Stimulated activated CD4-positive, alpha-beta T cell treated with anti-CD3 and anti-CD28 coated beads, Interleukin-12 subunit alpha, Interleukin-12 subunit beta, amount 100 ng/mL, for 24 hours (primary cell): Measurements from ENCODE around the gene LIN37.
A peak's percentile ranks its signal among the peaks of the same experiment; 100 is the strongest.
"Not testable (repeated sequence)": the region's sequence is repeated elsewhere in the genome, so short reads cannot be mapped to it uniquely, and the experiment has no call there.

ENCODE experiments used
- DNase-seq, 2 experiments: peaks; one replicate each; pipeline ENCODE4 v3.0.0-alpha.2; 2020; ENCODE audit warnings: low read depth in 2 of 2

LIN37 gene

DNA sequence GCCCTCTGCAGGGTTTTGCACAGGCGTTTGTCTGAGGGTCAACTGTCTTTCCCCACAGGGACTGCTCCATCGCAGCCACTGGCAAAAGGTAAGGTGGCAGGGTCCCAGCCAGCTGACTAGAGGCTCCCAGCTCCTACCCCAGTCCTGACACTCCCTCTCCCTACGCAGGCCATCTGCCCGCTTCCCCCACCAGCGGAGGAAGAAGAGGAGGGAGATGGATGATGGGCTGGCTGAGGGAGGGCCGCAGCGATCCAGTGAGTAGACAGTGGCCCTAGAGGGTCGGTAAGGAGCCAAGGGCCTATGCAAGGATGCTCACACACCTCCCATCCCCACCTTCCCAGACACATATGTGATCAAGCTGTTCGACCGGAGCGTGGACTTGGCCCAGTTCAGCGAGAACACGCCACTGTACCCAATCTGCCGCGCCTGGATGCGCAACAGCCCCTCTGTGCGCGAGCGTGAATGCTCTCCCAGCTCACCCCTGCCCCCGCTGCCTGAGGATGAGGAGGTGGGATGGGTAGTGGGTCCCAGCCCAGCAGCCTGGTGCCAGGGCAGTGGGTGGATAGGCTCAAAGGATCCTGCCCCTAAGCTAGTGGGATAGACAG is 4.5 kb downstream of the LIN37 start:
- DNase-seq = no peak

DNA sequence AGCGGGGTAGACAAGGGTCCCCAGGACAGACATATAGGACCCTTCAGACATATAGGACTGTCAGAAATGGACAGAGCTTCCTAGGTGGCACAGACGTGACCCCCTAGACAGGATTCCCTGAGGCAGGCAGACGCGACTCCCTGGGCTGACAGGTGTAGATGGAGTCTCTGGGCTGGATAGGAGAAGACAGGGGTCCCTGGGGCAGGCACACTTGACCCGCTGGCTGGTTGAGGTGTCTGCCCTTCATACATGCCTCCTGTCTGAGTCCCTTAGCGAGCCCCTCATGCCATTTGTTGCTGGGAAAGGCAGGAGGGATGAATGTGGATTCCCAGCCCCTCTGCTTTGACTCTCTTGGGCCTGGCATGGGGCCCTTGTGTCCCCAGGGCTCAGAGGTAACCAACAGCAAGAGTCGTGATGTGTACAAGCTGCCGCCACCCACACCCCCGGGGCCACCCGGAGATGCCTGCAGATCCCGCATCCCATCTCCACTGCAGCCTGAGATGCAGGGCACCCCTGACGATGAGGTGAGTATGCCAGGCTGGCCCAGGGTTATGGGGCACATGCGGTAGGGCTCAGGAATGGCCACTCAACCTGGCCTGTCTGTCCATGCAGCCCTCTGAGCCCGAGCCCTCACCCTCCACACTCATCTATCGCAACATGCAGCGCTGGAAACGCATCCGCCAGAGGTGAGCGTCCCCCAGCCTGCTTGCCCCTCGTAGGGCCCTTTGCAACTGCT is 5.4 kb downstream of the LIN37 start:
- no peak for DNase-seq

DNA sequence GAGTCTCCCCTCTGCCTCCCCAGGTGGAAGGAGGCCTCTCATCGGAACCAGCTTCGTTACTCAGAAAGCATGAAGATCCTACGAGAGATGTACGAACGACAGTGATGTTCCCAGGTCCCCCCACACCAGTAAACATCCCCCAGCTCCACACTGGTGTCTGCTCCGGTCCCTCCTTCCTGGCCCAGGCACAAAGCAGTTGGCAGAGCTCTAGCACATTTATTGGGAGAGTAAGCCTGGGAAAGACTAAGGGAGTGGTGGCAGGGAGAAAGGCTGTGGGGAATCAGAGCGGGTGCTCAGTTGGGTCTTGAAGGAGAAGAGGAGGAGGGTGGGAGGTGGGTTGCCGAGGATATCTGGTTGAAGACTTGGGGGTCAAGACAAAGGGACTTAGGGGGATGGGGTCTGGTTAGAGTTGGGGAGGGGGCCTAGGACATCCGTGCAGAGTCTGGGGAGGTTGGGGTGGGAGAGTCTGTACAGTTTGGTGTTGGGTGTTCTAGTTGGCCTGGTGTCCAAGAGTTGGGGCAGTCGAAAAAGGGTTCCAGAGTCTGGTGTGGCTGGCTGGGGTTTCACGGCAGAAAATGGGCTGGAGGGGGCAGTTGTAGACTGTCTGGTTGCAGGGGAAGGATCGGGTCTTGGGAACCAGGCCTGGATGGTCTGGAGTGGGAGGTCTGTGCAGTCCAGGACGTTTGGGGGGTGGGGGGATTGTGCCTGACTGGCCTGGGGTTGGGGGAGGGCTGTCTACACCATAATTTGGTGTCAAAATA is 6.2 kb downstream of the LIN37 start:
- DNase-seq = no peak

DNA sequence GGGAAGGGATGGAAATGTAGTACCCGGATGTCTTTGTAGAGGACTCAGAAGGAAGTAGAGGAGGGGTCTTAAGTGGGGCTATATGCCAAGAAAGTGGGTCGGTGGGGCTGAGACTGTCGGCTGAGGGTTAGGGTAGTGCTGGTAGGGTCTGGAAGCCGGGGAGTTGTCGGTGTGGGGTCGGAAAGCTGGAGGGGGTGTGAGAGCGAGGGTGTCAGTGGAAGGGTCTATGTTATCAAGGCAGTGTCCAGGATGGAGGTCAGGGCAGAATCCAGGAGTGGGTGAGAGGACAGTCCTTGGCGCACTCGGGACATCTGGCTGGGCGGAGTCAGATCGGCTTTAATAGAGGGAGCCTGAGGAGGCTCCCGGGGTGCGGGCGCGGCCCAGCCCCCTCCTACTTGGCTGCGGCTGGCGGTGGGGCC is 6.8 kb downstream of the LIN37 start:
- no peak for DNase-seq

DNA sequence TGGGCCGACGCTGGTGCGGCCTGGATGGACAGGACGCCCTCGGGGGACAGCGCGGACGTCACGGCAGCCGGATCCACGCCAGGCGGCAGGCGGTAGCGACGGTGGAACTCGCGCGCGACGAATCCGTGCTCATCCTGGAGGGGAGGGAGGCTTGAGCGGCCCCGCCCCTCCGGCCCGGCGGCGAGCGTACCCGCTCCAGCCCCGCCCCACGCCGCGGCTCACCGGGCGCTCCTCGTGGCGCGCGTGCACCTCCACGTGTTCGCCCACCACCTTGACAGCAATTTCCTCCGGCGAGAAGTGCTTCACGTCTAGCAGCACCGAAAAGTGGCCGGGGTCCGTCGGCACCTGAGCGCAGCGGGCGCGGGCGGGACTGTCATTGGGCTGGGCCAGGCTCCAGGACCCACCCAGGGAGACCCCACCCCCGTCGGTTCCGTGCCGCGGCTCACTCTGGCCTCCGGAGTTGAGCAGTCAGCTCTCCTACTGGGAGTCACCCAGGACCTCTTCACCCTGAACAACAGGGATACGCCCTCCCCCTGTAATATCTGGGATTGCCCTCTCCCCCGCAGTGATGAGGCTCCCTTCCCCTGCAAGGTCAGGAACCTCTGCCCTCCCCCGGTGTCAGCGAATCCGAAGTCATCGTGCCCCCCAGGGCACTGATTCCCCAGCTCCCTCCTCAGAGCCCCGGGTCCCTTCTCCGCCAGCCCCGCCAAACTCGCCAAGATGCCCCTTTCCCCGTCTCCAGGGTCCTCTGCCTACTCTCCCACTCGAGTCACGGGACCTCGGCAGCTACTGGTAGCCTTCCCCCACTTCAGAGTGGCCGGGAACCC is 7.4 kb downstream of the LIN37 start:
- no peak for DNase-seq

DNA sequence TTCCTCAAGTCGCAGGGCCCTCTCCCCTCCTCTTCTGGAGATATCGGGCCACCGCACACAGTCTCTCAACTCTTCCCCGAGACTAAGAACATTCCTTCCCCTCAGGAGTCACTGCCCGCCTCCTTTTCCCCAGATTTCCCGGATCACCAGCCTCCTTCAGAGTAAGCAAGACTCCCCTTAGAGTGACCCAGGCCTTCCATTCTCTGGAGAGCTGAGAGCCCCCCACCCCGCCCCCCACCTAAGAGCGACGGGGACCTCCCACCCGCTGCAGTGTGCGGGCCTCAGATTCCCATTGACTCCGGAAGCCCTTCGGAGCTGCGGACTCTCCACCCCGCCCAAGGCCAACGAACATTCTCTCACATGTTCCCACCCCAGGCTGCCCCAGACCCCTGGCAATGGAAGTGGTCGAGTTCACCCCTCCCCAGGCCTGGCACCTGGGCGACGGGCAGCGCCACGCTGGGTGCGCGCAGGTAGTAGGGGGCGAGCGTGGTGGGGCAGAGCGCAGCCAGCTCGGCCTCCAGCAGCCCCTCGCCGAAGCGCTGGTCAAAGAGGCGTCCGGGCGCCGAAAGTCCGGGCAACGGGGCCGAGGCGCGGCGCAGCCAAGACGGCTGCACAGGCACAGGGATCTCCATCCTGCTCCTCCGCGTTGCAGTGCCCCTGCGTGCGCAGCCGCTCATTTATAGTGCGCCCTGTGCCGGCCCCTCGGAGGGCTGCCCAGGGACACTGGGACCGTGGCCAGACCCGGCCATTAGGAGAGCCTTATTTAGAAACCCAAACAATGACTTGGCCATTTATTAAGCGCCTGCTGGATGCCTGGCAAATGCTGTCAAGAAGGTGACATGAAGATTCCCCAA is 8.2 kb downstream of the LIN37 start, which contains the start of gene HSPB6:
TSS of gene HSPB6 (minus strand) at position 653 of the 854 bp plus-strand sequence. CDS start at position 632, 21 bp downstream.
- no peak for DNase-seq

DNA sequence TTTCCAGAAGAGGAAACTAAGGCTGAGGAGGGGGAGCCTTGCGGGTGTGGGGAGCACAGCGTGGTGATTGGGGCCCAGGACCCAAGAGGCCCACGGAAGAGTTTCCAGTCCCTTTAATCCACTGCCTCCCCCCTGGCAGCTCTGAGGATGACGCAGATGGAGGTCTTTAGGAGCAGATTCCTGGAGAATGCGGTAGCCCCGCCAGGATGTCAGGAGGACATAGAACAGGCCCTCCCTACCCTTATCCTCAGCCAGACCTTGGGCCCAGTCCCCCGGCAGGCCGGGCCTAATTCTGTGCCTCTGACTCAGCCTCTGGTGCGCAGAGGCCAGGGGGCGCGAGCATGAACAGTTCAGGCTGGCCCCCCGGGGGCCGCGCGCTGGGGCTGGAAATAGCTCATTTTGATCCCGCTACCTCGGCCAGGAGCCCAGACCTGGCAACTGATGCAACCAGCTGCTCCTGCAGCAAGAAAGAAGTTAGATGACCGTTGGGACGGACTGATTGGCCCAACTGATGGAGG is 8.9 kb downstream of the LIN37 start:
- DNase-seq = no peak

DNA sequence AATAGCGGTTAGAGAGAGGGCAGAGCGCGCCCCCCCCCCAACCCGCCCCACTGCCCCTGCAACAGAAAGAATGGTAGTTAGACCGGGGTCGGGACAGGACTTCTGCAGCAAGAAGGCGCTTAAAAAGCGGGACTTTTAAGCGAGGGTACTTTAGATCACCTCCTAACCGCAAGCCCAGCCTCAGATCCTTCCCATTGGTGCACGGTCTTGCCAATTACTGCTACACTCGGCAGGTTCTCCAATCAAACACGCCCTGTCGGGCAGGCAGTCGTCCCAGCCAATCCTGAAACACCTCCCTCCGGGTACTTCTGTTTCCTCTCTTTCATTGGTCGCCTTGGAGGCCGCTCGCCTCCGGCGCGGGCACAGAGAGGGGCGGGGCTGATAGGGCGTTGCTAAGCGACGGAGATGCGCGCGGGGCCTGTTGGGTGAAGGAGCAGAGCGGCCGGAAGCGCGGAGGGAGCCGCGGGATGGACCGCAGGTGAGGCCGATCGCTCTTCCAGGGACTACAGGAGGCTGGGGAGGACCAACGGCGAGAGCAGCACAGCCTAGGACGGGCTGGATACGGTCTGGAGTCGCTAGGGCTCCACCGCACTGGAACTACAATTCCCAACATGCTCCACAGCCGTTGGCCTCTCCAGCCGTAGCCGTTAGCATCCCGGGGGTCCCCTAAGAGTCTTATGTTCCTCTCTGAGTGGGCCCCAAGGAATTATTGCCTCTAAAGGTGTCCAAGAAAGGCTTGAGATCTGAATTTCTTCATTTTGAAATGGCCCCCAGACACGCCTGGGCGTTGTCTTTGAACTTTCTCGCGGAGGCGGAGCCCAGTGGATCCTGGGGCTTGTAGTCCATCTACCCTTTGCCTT is 9.6 kb downstream of the LIN37 start, which contains the start of gene PROSER3:
TSS of gene PROSER3 (plus strand) at position 428 of the 860 bp plus-strand sequence. CDS start at position 468, 40 bp downstream.
- DNase-seq = peak; percentile 96 to 98

DNA sequence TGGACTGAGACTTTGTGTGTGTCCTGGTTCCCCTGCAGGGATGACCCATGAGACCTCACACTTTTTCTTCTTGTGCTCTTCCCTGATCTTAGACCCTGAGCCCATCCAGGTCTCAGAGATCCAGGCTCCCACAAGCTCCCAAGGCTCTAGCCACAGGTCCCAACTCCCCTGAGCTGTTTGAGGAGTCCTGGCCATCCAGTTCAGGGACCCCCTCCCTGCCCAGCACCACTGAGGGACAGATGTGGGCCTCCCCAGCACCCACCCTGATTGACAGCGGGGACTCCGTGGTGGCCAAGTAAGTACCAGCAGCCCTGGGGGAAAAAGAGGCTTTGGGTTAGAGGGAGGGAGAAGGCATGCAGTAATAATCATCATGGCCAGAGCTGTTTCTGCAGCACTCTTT is 11.3 kb downstream of the LIN37 start:
- DNase-seq = no peak

DNA sequence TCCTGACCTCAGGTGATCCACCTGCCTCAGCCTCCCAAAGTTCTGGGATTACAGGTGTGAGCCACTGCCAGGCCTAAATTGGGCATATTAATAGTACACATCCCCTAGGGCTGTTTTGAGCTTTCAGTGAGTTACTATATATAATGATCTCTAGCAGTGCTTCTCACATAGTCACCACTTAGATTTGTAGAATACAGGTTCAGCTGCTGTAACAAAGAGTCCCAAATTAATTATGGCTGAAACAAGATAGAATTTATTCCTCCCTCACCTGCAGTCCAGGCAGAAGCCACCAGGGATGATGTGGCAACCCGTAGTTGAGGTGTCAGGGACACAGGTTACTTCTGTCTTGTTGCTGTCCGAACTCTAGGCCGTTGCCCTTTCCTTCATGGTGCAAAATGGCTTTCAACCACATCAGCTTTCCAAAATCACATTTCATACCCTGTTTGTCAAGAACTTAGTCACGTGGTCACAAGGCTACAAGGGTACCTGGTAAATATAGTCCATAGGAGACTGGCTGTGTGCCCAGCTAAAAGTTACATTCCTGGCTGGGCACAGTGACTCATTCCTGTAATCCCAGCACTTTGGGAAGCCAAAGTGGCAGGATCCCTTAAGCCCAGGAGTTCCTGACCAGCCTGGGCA is 12.5 kb downstream of the LIN37 start:
- no peak for DNase-seq

DNA sequence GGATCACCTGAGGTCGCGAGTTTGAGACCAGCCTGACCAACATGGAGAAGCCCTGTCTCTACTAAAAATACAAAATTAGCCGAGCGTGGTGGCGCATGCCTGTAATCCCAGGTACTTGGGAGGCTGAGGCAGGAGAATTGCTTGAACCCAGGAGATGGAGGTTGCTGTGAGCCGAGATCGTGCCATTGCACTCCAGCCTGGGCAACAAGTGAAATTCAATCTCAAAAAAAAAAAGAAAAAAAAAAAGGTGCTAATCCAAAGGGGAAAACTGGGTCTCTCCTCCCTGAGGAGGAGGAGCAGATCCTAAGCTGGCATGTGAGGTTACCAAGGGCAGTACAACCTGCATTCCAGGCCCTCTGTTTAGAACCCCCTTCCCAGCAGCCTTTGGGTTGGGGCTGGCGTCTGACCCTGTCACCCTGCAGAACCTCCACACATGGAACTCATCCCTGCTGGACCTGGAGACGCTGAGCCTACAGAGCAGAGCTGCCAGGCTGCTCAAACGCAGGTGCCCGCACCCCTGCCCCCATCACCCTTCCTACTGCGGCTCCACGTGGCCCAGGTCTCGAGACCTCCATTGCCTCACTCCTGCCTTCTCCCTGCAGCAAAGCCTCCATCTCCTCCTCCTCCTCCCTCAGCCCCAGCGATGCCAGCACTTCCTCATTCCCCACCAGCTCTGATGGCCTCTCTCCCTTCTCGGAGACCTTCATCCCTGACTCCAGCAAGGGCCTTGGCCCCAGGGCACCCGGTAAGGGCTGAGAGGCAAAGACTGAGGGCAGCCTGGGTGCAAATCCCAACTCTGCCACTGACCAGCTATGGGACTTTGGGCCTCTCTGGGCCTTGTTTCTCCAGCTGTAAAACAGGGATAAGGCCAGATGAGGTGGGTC is 16.3 kb downstream of the LIN37 start:
- DNase-seq = no peak

DNA sequence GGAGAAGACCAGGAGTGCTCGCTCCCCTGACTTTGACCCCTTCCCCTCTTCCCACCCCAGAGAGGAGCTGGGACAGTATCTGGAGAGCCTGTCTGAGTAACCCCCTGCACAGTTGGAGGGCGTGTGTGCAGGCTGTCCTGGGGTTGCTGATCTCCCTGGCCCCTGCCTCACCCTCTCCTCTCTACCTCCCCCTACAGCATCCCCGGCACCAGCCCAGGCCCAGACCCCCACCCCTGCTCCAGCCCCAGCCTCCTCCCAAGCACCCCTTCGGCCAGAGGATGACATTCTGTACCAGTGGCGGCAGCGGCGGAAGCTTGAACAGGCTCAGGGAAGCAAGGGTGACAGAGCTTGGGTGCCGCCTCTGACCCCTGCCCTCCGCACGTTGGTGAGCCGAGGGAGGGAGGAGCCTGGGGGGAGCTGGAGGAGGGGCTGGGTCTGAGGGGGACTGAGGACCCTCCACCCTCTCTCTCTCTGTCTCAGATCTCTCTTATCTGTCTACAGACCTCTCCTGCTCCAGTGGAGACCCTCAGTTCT is 18.3 kb downstream of the LIN37 start:
- no peak for DNase-seq

DNA sequence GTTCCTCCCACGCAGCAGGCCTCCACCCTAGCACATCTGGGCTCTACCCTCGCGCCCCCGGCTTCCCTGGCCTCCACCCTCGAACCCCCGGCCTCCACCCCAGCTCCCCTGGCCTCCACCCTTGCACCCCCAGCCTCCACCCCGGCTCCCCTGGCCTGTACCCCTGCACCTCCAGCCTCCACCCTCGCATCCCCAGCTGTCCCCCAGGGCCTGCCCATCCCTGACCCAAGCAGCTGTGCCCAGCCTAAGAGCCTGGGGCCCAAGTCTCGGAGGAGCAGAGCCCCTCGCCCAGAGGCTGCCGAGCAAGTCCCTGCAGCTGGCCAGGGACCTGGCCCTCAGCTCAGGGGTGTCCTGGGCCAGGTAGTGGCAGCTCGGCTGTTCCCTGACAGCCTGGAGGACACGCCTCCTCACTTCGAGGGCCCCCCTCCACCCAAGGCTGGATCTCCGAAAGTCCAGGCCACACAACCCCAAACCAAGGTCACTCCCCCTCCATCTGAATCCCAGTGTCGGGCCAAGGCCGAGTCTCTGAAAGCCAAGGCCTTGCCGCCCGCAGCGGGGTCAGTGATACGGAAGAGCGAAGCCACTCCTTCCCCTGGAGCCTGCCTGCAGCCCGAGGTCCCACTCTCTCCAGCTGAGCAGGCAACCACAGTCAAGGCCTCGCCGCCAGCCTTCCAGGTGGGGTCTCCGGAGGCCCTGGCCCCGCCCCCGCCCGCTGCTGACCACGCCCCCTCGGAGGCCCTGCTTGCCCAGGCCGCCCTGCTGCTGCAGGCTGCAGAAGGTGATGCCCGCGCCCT is 19.1 kb downstream of the LIN37 start:
- no peak for DNase-seq

DNA sequence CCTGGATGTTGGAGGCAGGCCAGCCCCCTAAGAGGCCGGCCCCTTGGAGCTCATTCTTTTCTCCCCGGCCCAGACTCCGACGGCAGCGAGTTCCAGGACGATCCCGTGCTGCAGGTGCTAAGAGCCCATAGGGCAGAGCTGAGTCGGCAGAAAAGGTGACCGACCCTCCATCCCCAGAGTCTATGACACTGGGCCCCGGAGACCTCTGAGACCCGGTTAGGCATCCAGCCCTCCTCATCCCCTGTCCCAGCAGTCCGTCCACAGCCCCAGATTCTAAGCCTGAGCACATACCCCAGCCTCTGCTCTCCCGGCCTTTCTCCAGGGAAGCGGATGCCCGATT is 19.7 kb downstream of the LIN37 start:
- no peak for DNase-seq

DNA sequence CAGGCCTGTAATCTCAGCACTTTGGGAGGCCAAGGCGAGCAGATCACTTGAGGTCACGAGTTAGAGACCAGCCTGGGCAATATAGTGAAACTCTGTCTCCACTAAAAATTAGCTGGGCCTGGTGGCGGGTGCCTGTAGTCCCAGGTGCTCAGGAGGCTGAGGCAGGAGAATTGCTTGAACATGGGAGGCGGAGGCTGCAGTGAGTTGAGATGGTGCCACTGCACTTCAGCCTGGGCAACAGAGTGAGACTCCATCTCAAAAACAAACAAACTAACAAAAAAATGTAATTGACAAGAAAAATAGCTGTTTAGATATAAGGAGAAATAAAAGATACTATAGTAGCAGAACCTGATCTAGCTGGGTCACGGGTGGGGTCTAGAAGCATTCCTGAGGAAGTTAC is 24.0 kb downstream of the LIN37 start:
- DNase-seq = not testable (repeated sequence)

DNA sequence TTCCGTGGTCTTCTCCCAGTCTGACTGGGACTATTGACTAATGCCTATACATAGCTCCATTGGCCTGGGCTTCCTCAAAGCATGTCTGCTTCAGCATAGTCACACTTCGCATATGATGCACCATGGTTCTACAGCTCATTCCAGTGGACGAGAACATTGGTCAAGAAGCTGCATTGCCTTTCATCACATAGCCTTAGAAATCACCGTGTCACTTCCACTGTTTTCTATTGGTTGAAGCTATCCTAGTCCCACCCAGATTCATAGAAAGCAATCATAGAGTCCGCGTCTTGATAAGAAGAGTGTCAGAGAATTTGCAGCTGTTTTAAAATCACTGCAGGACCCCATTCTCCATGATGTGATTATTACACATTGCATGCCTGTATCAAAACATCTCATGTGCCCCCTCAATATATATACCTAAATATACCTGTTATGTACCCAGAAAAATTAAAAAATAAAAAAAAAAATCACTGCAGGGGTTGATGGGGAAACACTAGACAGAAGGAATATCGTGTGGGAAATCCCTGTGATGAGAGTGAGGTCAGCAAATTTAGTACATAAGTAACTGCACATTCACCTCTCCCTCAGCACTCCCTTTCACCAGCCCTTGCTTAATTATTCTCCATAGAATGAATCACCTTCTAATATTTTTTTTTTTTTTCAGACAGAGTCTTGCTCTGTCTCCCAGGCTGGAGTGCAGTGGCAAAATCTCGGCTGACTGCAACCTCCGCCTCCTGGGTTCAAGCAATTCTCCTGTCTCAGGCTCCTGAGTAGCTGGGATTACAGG is 24.8 kb downstream of the LIN37 start:
- no peak for DNase-seq
